Suprapubic skin (tissue), 3 donors: ENCODE results near the gene TAS1R1.

ENCODE experiments used
- POLR2A ChIP-seq, 2 donors: fragments of 450-650 bp; IDR thresholded peaks; one replicate each; pipeline ENCODE4 v1.6.1; 2017; ENCODE audit warnings: antibody characterized with exemption in 2 of 2, mild to moderate bottlenecking in 2 of 2, moderate library complexity in 2 of 2
- TF ChIP-seq, protein P1 (sequence below), 2 donors: fragments of 200-600 bp in 1 of 2; fragments of 450-650 bp in 1 of 2; sonication (generic) in 1 of 2; IDR thresholded peaks; one replicate each; pipeline ENCODE4 v1.5.1; 2016 to 2019; ENCODE audit warnings: antibody characterized with exemption in 2 of 2, mild to moderate bottlenecking in 1 of 2, moderate library complexity in 1 of 2

GRCh38 chr1:6545276-6546112, 9.6 kb upstream of the TAS1R1 start:
- TF ChIP-seq, protein P1, sequence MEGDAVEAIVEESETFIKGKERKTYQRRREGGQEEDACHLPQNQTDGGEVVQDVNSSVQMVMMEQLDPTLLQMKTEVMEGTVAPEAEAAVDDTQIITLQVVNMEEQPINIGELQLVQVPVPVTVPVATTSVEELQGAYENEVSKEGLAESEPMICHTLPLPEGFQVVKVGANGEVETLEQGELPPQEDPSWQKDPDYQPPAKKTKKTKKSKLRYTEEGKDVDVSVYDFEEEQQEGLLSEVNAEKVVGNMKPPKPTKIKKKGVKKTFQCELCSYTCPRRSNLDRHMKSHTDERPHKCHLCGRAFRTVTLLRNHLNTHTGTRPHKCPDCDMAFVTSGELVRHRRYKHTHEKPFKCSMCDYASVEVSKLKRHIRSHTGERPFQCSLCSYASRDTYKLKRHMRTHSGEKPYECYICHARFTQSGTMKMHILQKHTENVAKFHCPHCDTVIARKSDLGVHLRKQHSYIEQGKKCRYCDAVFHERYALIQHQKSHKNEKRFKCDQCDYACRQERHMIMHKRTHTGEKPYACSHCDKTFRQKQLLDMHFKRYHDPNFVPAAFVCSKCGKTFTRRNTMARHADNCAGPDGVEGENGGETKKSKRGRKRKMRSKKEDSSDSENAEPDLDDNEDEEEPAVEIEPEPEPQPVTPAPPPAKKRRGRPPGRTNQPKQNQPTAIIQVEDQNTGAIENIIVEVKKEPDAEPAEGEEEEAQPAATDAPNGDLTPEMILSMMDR (IDR thresholded peaks at IDR 0.05): no peak
- no peak for TF ChIP-seq POLR2A (IDR thresholded peaks at IDR 0.05)
